PFSK-1 (cell line): Measurements from ENCODE around the gene COL1A2.

Experiments
- REST ChIP-seq, 2 experiments: IDR thresholded peaks; 2 replicates each; pipeline versions ENCODE4 v1.6.1 to v1.8.0; 2011 to 2012; ENCODE audit warnings: low read depth in 2 of 2, low read length in 2 of 2, control low read depth in 1 of 2, inconsistent platforms in 1 of 2, mild to moderate bottlenecking in 1 of 2, moderate library complexity in 1 of 2; ENCODE audit not compliant: insufficient read depth in 1 of 2
- SIN3A ChIP-seq: IDR thresholded peaks from 2 replicates; pipeline ENCODE4 v1.6.1; 2012; ENCODE audit warnings: mild to moderate bottlenecking, low read length, moderate library complexity, borderline replicate concordance; ENCODE audit not compliant: insufficient read depth
- TAF1 ChIP-seq: IDR thresholded peaks from 2 replicates; pipeline ENCODE4 v1.6.1; 2012; ENCODE audit warnings: low read length, control low read depth, borderline replicate concordance; ENCODE audit not compliant: insufficient read depth

- TF ChIP-seq TAF1 (no peak), REST (IDR thresholded peaks at IDR 0.05; ENCODE audit: insufficient read depth in 1 of 2, low read depth in 2 of 2, low read length in 2 of 2) (no peak), SIN3A (no peak)
Measured at GRCh38 chr7:94396596-94396995, 1.9 kb downstream of the COL1A2 start.
